ENCODE measurements around the gene CGAS.

The CGAS gene

DNA sequence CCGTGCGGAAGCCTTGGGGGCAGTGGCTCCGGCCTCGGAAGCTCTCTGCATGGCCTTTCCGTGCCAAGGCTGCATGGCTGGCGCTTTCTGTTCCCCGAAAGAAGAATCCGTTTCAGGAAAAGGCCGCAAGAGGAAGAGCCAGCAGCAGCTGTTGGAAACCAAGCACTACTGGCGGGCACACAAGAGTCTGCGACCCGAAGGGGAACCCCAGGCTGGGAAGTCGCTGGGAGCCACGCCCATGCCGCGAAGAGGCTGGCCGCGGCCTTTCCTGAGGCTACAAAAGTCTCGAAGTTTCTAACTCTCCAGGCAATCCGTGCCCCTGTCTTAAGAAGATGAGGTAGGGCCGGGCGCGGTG, at the start of gene CGAS:
Gene CGAS (minus strand): TSS at position 191 of the 355 bp plus-strand sequence. CDS start 116 bp downstream, at position 75.
- TF ChIP-seq GATA3 (IDR thresholded peaks at IDR 0.05; ENCODE audit: low read depth, low read length) (no peak), GATA2 (IDR thresholded peaks at IDR 0.05; ENCODE audit: low read depth, low read length) (no peak)

DNA sequence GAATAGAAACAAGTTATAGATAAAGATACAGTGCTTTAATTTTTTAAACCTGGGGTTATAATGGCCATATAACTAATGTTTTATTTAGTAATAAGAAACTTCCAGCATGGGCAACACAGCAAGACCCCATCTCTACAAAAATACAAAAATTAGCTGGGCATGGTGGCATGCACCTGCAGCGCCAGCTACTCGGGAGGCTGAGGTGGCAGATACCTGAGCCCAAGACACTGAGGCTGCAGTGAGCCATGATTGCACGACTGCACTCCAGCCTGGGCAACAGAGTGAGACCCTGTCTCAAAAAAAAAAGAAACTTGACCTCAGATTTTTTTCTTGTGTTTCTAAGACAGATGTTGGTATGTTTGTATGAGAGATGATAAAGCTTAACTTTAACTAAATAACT, 45.8 kb upstream of the CGAS start:
- TF ChIP-seq GATA2 (IDR thresholded peaks at IDR 0.05; ENCODE audit: low read depth, low read length) (no peak), GATA3 (IDR thresholded peaks at IDR 0.05; ENCODE audit: low read depth, low read length) (no peak)

- no peak for TF ChIP-seq GATA2 (IDR thresholded peaks at IDR 0.05; ENCODE audit: low read depth, low read length)
- no peak for TF ChIP-seq GATA3 (IDR thresholded peaks at IDR 0.05; ENCODE audit: low read depth, low read length)
Measured at GRCh38 chr6:73491377-73491776, 39.3 kb upstream of the CGAS start.

DNA sequence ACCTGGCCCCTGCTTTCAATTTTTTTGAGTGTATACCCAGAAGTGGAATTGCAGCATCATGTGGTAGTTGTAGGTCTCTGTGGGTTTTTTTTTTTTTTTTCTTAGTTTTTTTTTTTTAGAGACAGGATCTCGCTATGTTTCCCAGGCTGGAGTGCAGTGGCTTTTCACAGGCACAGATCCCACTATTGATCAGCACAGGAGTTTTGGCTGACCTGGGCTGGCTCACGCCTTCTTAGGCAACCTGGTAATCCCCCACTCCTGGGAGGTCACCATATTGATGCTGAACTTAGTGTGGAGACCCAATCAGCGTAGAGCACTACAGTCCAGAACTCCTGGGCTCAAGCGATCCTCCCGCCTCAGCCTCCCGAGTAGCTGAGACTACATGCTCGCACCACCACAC, 35.4 kb upstream of the CGAS start:
- no peak for TF ChIP-seq GATA2 (IDR thresholded peaks at IDR 0.05; ENCODE audit: low read depth, low read length)
- TF ChIP-seq GATA3 (IDR thresholded peaks at IDR 0.05; ENCODE audit: low read depth, low read length): no peak

DNA sequence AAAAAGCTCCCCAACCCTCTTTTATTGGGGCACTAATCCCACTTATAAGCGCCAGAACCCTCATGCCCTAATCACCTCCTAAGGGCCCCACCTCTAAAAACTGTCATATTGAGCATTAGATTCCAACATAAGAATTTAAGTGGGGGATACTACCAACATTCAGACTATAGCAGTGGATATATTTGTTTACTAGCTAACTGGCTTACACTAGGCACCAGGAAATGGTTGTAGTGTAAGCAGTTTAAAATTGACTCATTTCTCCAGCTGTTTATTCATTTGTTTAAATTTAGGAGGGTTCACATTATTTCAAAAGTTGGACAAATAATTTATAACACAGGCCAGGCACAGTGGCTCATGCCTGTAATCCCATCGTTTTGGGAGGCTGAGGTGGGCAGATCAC, 32.3 kb upstream of the CGAS start:
- TF ChIP-seq GATA3 (IDR thresholded peaks at IDR 0.05; ENCODE audit: low read depth, low read length) (no peak), GATA2 (IDR thresholded peaks at IDR 0.05; ENCODE audit: low read depth, low read length) (no peak)

GRCh38 chr6:73481969-73482368, 29.9 kb upstream of the CGAS start:
- TF ChIP-seq GATA2 (IDR thresholded peaks at IDR 0.05; ENCODE audit: low read depth, low read length) (no peak), GATA3 (IDR thresholded peaks at IDR 0.05; ENCODE audit: low read depth, low read length) (no peak)

DNA sequence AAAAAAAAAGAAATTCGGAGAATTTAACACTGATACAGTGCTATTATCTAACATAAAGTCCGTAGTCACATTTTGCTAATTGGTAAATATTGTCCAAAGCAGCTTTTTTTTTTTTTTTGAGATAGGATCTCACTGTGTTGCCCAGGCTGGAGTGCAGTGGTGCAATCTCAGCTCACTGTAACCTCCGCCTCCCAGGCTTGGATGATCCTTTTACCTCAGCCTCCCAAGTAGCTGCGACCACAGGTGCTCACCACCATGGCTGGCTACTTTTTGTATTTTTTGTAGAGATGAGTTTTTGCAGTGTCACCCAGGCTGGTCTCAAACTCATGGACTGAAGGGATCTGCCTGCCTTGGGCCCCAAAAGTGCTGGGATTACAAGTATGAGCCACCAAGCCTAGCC, 25.3 kb upstream of the CGAS start:
- TF ChIP-seq GATA2 (IDR thresholded peaks at IDR 0.05; ENCODE audit: low read depth, low read length) (no peak), GATA3 (IDR thresholded peaks at IDR 0.05; ENCODE audit: low read depth, low read length) (no peak)

DNA sequence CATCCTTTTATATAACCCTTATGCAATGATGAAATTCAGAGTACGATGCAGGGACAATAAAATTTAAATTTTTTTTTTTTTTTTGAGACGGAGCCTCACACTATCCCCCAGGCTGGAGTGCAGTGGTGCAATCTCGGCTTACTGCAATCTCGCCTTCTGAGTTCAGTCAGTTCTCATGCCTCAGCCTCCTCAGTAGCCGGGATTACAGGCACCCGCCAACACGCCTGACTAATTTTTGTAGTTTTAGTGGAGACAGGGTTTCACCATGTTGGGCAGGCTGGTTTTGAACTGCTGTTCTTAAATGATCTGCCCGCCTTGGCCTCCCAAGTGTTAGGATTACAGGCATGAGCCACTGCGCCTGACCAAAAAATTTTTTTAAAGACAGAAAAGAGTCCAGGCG, 24.6 kb upstream of the CGAS start:
- TF ChIP-seq GATA3 (IDR thresholded peaks at IDR 0.05; ENCODE audit: low read depth, low read length) (no peak), GATA2 (IDR thresholded peaks at IDR 0.05; ENCODE audit: low read depth, low read length) (no peak)

GRCh38 chr6:73471686-73472290, 19.7 kb upstream of the CGAS start:
- TF ChIP-seq GATA2 (IDR thresholded peaks at IDR 0.05; ENCODE audit: low read depth, low read length) (no peak), GATA3 (IDR thresholded peaks at IDR 0.05; ENCODE audit: low read depth, low read length) (no peak)

- TF ChIP-seq GATA2 (IDR thresholded peaks at IDR 0.05; ENCODE audit: low read depth, low read length) (no peak), GATA3 (IDR thresholded peaks at IDR 0.05; ENCODE audit: low read depth, low read length) (no peak)
Measured at GRCh38 chr6:73461537-73462350, 9.6 kb upstream of the CGAS start, which contains the start of gene MTO1. Gene MTO1 (plus strand): TSS chr6:73461737. CDS start chr6:73461855, 118 bp downstream.

- TF ChIP-seq GATA3 (IDR thresholded peaks at IDR 0.05; ENCODE audit: low read depth, low read length): no peak
- TF ChIP-seq GATA2 (IDR thresholded peaks at IDR 0.05; ENCODE audit: low read depth, low read length): no peak
Measured at GRCh38 chr6:73460056-73460455, 8.0 kb upstream of the CGAS start.

DNA sequence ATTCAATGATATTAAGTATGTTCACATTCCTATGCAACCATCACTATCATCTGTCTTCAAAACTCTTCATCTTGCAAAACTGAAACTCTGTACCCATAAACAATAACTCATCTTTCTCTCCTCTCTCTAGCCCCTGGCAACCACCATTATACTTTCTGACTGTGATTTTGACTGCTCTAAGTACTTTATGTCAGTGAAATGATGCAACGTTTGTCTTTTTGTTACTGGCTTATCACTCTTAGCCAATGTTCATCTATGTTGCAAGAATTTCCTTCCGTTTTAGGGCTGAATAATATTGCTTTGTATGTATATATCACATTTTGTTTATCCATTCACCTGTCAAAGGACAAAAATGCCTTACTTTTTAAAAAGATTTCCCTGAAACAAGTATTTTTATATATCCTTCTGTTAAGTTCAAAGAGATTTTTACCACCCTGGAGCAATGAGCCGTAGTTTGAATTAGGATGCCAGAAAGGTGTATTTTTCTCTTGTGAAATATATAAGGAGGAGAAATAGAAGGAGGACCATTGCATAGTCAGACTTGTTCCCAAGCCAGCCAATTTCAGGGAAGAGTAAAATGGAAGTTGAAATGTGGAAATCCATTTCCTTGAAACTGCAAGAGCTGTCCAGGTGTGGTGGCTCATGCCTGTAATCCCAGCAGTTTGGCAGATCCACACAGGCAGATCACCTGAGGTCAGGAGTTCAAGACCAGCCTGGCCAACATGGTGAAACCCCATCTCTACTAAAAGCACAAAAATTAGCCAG, 4.0 kb upstream of the CGAS start:
- no peak for TF ChIP-seq GATA3 (IDR thresholded peaks at IDR 0.05; ENCODE audit: low read depth, low read length)
- TF ChIP-seq GATA2 (IDR thresholded peaks at IDR 0.05; ENCODE audit: low read depth, low read length): no peak

- no peak for TF ChIP-seq GATA3 (IDR thresholded peaks at IDR 0.05; ENCODE audit: low read depth, low read length)
- TF ChIP-seq GATA2 (IDR thresholded peaks at IDR 0.05; ENCODE audit: low read depth, low read length): no peak
Measured at GRCh38 chr6:73451223-73452106, 632 bp downstream of the CGAS start.

All from SH-SY5Y (cell line).